Mammary epithelial cell (primary cell): ENCODE measurements around the gene RAPGEF1.

ENCODE experiments used
- CTCF ChIP-seq, 2 donors: IDR thresholded peaks in 1 of 2; conservative IDR thresholded peaks in 1 of 2; 2 replicates each; pipeline ENCODE4 v1.5.1; 2011 to 2012; ENCODE audit warnings: inconsistent platforms in 2 of 2, low read length in 2 of 2, mild to moderate bottlenecking in 2 of 2, control low read depth in 1 of 2, low read depth in 1 of 2; ENCODE audit not compliant: insufficient read depth in 1 of 2; ENCODE audit errors: extremely low read depth in 1 of 2
- EZH2 ChIP-seq: IDR thresholded peaks from 2 replicates; pipeline ENCODE4 v1.6.1; 2012; ENCODE audit warnings: low read length, inconsistent platforms, borderline replicate concordance

GRCh38 chr9:131772940-131773339, 33.1 kb upstream of the RAPGEF1 start:
- TF ChIP-seq CTCF (conservative IDR thresholded peaks at IDR 0.05 in 1 of 2, IDR thresholded peaks at IDR 0.05 in 1 of 2; ENCODE audit: extremely low read depth in 1 of 2, insufficient read depth in 1 of 2, low read depth in 1 of 2, low read length in 2 of 2) (no peak), EZH2 (no peak)
